ENCODE results near the gene SORCS1.
"Not testable (repeated sequence)": the region's sequence is repeated elsewhere in the genome, so short reads cannot be mapped to it uniquely, and the experiment has no call there.

Gene SORCS1

GRCh38 chr10:106929291-106929895 lies 235.1 kb downstream of the SORCS1 start:
- Histone ChIP-seq H3K9ac (ENCODE audit: low read length) (no peak overlapping the region), H4K20me1 (ENCODE audit: insufficient read depth, low read length) (no peaks in the 10 kb centered on the region), H3K4me2 (ENCODE audit: low read length) (no peak overlapping the region), H3K27me3 (ENCODE audit: insufficient read depth, low read length) (no peaks in the 10 kb centered on the region), H3K79me2 (ENCODE audit: insufficient read depth, low read length) (no peaks in the 10 kb centered on the region), H3K27ac (ENCODE audit: low read depth, low read length, poor library complexity, severe bottlenecking) (no peak overlapping the region), H3K9me2 (ENCODE audit: low read depth, low read length) (no peaks in the 10 kb centered on the region), H3K4me3 (ENCODE audit: low read depth, low read length, poor library complexity, severe bottlenecking) (no peak overlapping the region), H3K36me3 (ENCODE audit: insufficient read depth, low read length) (no peaks in the 10 kb centered on the region), H3F3A (ENCODE audit: insufficient read depth, low read length) (no peaks in the 10 kb centered on the region), H2AFZ (ENCODE audit: low read length) (no peak overlapping the region), H3K4me1 (ENCODE audit: insufficient read depth, low read length, severe bottlenecking) (no peaks in the 10 kb centered on the region), H3K9me3 (ENCODE audit: low read length) (no peaks in the 10 kb centered on the region)
- TF ChIP-seq CTCF (IDR thresholded peaks at IDR 0.05; ENCODE audit: low read length), result no peak
- TF ChIP-seq EZH2 (IDR thresholded peaks at IDR 0.05; ENCODE audit: borderline replicate concordance, low read length), result no peak

GRCh38 chr10:106928151-106928550 lies 236.4 kb downstream of the SORCS1 start:
- not testable (repeated sequence) for H3F3A ChIP-seq (ENCODE audit: insufficient read depth, low read length); H3K9me2 ChIP-seq (ENCODE audit: low read depth, low read length); H3K4me2 ChIP-seq (ENCODE audit: low read length); H2AFZ ChIP-seq (ENCODE audit: low read length); H3K79me2 ChIP-seq (ENCODE audit: insufficient read depth, low read length); H3K4me3 ChIP-seq (ENCODE audit: low read depth, low read length, poor library complexity, severe bottlenecking); H3K27ac ChIP-seq (ENCODE audit: low read depth, low read length, poor library complexity, severe bottlenecking); H3K9ac ChIP-seq (ENCODE audit: low read length); H3K4me1 ChIP-seq (ENCODE audit: insufficient read depth, low read length, severe bottlenecking); H3K36me3 ChIP-seq (ENCODE audit: insufficient read depth, low read length); H4K20me1 ChIP-seq (ENCODE audit: insufficient read depth, low read length); H3K27me3 ChIP-seq (ENCODE audit: insufficient read depth, low read length); H3K9me3 ChIP-seq (ENCODE audit: low read length)

DNA sequence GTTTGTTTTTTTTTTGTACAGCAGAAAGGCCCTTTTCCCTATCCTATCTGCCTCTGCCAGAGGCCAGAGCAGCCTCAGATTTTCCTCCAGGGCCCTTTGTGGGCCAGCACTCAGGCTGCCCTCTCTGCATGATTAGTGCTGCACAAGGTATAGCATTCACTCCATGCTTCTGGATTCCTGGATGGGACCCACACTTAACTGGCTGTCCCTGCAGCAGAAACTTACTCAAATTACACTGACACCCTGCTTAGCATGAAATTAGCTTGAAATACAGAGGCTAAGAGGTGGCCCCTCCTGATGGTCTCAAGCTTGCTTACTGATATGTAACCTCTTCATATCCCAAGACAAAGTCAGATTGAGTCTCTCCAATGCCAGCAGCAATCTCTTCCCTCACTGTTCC lies 239.3 kb downstream of the SORCS1 start:
- H3K36me3 ChIP-seq (ENCODE audit: insufficient read depth, low read length), result no peaks in the 10 kb centered on the region
- H3F3A ChIP-seq (ENCODE audit: insufficient read depth, low read length), result no peaks in the 10 kb centered on the region
- H2AFZ ChIP-seq (ENCODE audit: low read length), result no peak overlapping the region
- H3K4me2 ChIP-seq (ENCODE audit: low read length), result no peak overlapping the region
- H3K27ac ChIP-seq (ENCODE audit: low read depth, low read length, poor library complexity, severe bottlenecking), result no peak overlapping the region
- no peaks in the 10 kb centered on the region for H3K4me1 ChIP-seq (ENCODE audit: insufficient read depth, low read length, severe bottlenecking)
- H3K27me3 ChIP-seq (ENCODE audit: insufficient read depth, low read length), result no peaks in the 10 kb centered on the region
- H4K20me1 ChIP-seq (ENCODE audit: insufficient read depth, low read length), result no peaks in the 10 kb centered on the region
- no peaks in the 10 kb centered on the region for H3K9me2 ChIP-seq (ENCODE audit: low read depth, low read length)
- H3K79me2 ChIP-seq (ENCODE audit: insufficient read depth, low read length), result no peaks in the 10 kb centered on the region
- H3K9ac ChIP-seq (ENCODE audit: low read length), result no peak overlapping the region
- no peak for TF ChIP-seq EZH2 (IDR thresholded peaks at IDR 0.05; ENCODE audit: borderline replicate concordance, low read length)
- no peak for TF ChIP-seq CTCF (IDR thresholded peaks at IDR 0.05; ENCODE audit: low read length)
- H3K4me3 ChIP-seq (ENCODE audit: low read depth, low read length, poor library complexity, severe bottlenecking), result no peak overlapping the region
- no peaks in the 10 kb centered on the region for H3K9me3 ChIP-seq (ENCODE audit: low read length)

DNA sequence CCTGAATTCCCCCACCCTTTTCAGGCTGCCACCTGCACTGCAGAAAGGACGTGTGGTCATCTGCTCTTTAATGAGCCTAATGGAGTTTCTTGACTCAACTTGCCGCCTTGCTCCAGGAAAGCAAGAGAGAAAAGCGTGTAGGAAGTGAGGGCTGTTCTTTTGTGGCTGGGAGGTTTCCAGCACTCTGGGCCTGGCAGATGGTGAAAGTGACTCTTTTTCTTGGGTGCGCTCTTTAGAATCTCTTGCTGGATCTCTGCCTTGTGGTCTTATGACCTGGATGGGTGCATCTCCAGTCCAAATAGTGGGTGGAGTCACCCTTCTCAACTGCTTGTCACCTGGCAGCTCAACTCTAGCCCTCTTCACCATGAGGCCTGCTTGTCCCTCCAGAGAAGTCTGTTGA lies 244.0 kb downstream of the SORCS1 start:
- no peaks in the 10 kb centered on the region for H3K36me3 ChIP-seq (ENCODE audit: insufficient read depth, low read length)
- no peak overlapping the region for H3K9ac ChIP-seq (ENCODE audit: low read length)
- H3F3A ChIP-seq (ENCODE audit: insufficient read depth, low read length), result no peaks in the 10 kb centered on the region
- no peaks in the 10 kb centered on the region for H3K9me2 ChIP-seq (ENCODE audit: low read depth, low read length)
- H4K20me1 ChIP-seq (ENCODE audit: insufficient read depth, low read length), result no peaks in the 10 kb centered on the region
- no peak overlapping the region for H3K4me2 ChIP-seq (ENCODE audit: low read length)
- H3K79me2 ChIP-seq (ENCODE audit: insufficient read depth, low read length), result no peaks in the 10 kb centered on the region
- H3K4me1 ChIP-seq (ENCODE audit: insufficient read depth, low read length, severe bottlenecking), result no peaks in the 10 kb centered on the region
- no peak overlapping the region for H2AFZ ChIP-seq (ENCODE audit: low read length)
- H3K27me3 ChIP-seq (ENCODE audit: insufficient read depth, low read length), result no peaks in the 10 kb centered on the region
- no peak overlapping the region for H3K4me3 ChIP-seq (ENCODE audit: low read depth, low read length, poor library complexity, severe bottlenecking)
- TF ChIP-seq EZH2 (IDR thresholded peaks at IDR 0.05; ENCODE audit: borderline replicate concordance, low read length) (no peak), CTCF (IDR thresholded peaks at IDR 0.05; ENCODE audit: low read length) (no peak)
- H3K27ac ChIP-seq (ENCODE audit: low read depth, low read length, poor library complexity, severe bottlenecking), result no peak overlapping the region
- H3K9me3 ChIP-seq (ENCODE audit: low read length), result no peaks in the 10 kb centered on the region
